A673 (cell line): ENCODE measurements around the gene SYNJ2. TPM values are rescaled to one million over a fixed set of nuclear protein-coding genes. Genes with fewer than 3 reads are reported as not detected.

ENCODE experiments used
- BruUV-seq: library from RNA; stranded (reverse); fragments of 400-500 nt; replicated peaks from 2 replicates; lab custom pipeline; 2021; lab: Mats Ljungman, UMichigan
- CTCF ChIA-PET: fragments of 300-600 bp; sonication (Branson Sonifier 250); formaldehyde crosslinking; loops from one replicate; lab custom pipeline; 2022; ENCODE audit warnings: antibody characterized with exemption; lab: Charles Lee
- POLR2A ChIA-PET: fragments of 300-600 bp; sonication (Branson Sonifier 250); formaldehyde crosslinking; loops from one replicate; lab custom pipeline; 2022; ENCODE audit warnings: antibody characterized with exemption; ENCODE audit not compliant: low non-redundant PET; lab: Charles Lee
- DNase-seq: peaks from one replicate; pipeline ENCODE4 v3.0.0-alpha.2; 2015; ENCODE audit warnings: low spot score
- H3K27ac ChIP-seq: fragments of 200-600 bp; sonication (generic); 2 replicates; pipeline ENCODE4 v1.5.1; 2016; ENCODE audit warnings: mixed run types, low read depth, mild to moderate bottlenecking, mixed read lengths, antibody characterized with exemption, low read length; ENCODE audit not compliant: poor library complexity, severe bottlenecking
- H3K27me3 ChIP-seq: fragments of 200-600 bp; sonication (generic); replicated peaks from 2 replicates; pipeline ENCODE4 v1.6.1; 2017; ENCODE audit warnings: mixed run types, low read depth, mild to moderate bottlenecking, mixed read lengths, antibody characterized with exemption, low read length; ENCODE audit not compliant: insufficient read depth, poor library complexity
- H3K36me3 ChIP-seq: fragments of 200-600 bp; sonication (generic); 2 replicates; pipeline ENCODE4 v1.6.1; 2016; ENCODE audit warnings: mixed run types, mild to moderate bottlenecking, mixed read lengths, antibody characterized with exemption, low read length; ENCODE audit not compliant: insufficient read depth, poor library complexity, severe bottlenecking
- H3K4me1 ChIP-seq: fragments of 200-600 bp; sonication (generic); 2 replicates; pipeline ENCODE4 v1.6.1; 2017; ENCODE audit warnings: mixed run types, mild to moderate bottlenecking, mixed read lengths, antibody characterized with exemption, low read length; ENCODE audit not compliant: insufficient read depth, poor library complexity, severe bottlenecking
- H3K4me3 ChIP-seq: fragments of 200-600 bp; sonication (generic); 2 replicates; pipeline ENCODE4 v1.5.1; 2016; ENCODE audit warnings: low read depth, mixed run types, mild to moderate bottlenecking, mixed read lengths, low read length; ENCODE audit not compliant: poor library complexity, severe bottlenecking
- H3K9me3 ChIP-seq: fragments of 200-600 bp; sonication (generic); 2 replicates; pipeline ENCODE4 v1.6.1; 2016; ENCODE audit warnings: mixed run types, low read depth, mild to moderate bottlenecking, mixed read lengths, antibody characterized with exemption, low read length; ENCODE audit not compliant: poor library complexity, severe bottlenecking
- EZH2 ChIP-seq: fragments of 200-600 bp; sonication (generic); IDR thresholded peaks from 2 replicates; pipeline ENCODE4 v1.6.1; 2017; ENCODE audit warnings: borderline replicate concordance, low read depth, mild to moderate bottlenecking, mixed read lengths, antibody characterized with exemption, low read length; ENCODE audit not compliant: poor library complexity, severe bottlenecking
- intact Hi-C: fragments of 100-400 bp; cut with micrococcal nuclease; formaldehyde crosslinking; loops from one replicate; pipeline ENCODE4 v1.10.0; 2022; ENCODE audit not compliant: unreplicated experiment
- total RNA-seq: library from RNA; stranded (reverse); gene quantifications from 2 replicates; pipeline ENCODE4 v1.2.3, GENCODE V29; 2021
- TF ChIP-seq, protein P1 (sequence below): fragments of 300-800, 200-600 bp; sonication (generic); conservative IDR thresholded peaks from 2 replicates; pipeline ENCODE4 v1.5.1; 2017; ENCODE audit warnings: low read depth, mild to moderate bottlenecking, antibody characterized with exemption, low read length, moderate library complexity, mixed read lengths

The SYNJ2 gene
- total RNA-seq, 1 experiment from 2014 or later = 37.0 TPM

DNA sequence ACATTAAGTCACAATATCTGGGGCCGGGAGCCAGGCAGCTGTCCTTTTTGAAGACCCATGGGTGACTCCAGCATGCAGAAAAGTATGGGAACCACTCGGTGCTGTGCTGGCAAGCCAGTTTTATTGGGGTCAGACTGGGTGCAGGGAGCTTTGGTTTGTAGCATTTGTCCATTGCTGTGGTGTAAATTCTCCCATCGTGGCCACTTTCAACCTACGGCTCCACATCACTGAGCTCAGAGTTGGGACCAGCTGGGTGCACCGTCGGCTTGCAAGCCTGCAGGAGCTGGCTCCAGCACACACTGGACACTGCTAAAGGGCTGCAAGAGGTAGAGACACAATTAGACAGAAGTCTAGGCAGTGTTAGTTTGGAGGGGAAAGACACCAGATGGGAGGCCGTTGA, 66.9 kb downstream of the SYNJ2 start:
- ChIA-PET POLR2A (no interaction called here), CTCF (no interaction called here)
- no peak for DNase-seq
- no peaks in the 10 kb centered on the region for H3K9me3 ChIP-seq
- no peaks in the 10 kb centered on the region for H3K4me1 ChIP-seq
- H3K36me3 ChIP-seq = no peaks in the 10 kb centered on the region
- no peak overlapping the region for H3K27ac ChIP-seq
- BruUV-seq = no TSS peak
- TF ChIP-seq, protein P1, sequence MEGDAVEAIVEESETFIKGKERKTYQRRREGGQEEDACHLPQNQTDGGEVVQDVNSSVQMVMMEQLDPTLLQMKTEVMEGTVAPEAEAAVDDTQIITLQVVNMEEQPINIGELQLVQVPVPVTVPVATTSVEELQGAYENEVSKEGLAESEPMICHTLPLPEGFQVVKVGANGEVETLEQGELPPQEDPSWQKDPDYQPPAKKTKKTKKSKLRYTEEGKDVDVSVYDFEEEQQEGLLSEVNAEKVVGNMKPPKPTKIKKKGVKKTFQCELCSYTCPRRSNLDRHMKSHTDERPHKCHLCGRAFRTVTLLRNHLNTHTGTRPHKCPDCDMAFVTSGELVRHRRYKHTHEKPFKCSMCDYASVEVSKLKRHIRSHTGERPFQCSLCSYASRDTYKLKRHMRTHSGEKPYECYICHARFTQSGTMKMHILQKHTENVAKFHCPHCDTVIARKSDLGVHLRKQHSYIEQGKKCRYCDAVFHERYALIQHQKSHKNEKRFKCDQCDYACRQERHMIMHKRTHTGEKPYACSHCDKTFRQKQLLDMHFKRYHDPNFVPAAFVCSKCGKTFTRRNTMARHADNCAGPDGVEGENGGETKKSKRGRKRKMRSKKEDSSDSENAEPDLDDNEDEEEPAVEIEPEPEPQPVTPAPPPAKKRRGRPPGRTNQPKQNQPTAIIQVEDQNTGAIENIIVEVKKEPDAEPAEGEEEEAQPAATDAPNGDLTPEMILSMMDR = no peak
- no peak for TF ChIP-seq EZH2
- H3K27me3 ChIP-seq = no peaks in the 10 kb centered on the region
- intact Hi-C loops = no loop called here
- no peak overlapping the region for H3K4me3 ChIP-seq

DNA sequence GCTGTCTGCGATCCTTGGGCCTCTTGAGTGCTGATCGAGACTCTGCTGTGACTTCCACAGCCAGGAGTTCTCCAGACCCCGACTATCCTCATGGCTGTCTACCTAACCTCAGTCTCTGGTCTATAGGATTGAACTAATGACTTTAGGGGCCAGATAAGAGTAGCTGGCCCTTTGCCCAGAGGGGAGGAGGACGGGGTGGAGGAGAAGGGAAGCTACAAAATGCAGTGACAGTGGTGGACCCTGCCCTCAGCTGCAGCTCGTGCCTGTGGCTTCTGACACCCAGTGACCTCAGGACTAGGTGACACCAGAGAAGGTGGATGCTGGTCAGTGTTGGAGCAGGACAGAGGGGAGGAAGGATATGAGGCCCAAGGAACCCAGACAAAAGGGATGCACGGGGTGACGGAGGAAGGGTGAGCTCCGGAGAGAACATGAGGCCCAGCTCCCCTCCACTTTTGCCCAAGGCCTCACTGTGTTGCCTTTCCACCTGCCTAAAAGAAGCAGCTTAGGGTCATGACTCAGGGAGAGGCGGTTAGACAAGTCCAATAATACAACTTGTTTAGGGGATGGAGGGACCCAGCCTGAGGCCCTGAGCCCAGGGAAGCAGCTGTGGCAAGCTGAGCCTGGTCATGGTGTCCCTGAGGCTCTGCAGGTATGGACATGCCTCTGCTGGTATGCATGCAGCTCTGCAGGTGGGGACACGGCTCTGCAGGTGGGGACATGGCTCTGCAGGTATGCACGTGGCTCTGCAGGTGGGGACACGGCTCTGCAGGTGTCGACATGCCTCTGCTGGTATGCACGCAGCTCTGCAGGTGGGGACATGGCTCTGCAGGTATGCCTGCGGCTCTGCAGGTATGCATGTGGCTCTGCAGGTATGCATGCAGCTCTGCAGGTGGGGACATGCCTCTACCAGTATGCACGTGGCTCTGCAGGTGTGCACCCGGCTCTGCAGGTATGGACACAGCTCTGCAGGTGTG, 67.7 kb downstream of the SYNJ2 start:
- intact Hi-C loops = no loop called here
- CTCF ChIA-PET = no interaction called here
- DNase-seq = no peak
- H3K27ac ChIP-seq = no peak overlapping the region
- H3K9me3 ChIP-seq = no peaks in the 10 kb centered on the region
- H3K4me1 ChIP-seq = no peaks in the 10 kb centered on the region
- no peaks in the 10 kb centered on the region for H3K27me3 ChIP-seq
- H3K4me3 ChIP-seq = no peak overlapping the region
- H3K36me3 ChIP-seq = no peaks in the 10 kb centered on the region
- TF ChIP-seq, protein P1 = no peak
- no peak for TF ChIP-seq EZH2
- no TSS peak for BruUV-seq
- POLR2A ChIA-PET = no interaction called here

DNA sequence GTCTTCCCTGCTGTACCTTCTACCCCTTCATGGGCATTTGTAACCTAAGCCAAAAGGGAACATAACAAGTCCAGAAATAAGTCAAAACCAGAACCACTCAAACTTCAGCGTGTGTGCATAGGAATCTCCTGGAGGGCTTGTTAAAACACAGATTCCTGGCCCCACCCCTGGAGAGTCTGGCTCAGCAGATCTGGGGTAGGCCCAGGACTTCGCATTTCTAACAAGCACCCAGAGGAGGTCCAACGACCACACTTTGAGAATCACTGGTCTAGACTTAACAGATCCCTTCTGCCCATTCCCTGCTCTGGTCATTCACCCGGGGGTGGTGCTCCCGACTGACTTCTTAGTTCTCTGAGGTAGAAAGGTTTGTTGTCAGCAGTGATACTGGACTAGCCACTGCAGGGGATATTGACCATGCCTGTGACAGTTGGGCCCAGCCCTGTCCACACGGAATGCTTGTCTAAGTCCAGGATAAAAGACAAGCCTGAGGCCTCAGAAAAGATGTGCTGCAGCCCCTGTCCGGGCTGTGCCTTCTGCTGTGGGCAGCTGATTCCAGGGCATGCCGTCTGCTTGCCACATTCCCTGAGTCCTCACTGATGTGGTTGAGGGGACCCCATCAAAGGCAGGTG, 68.6 kb downstream of the SYNJ2 start:
- no peak for TF ChIP-seq EZH2
- TF ChIP-seq, protein P1 = no peak
- ChIA-PET CTCF (no interaction called here), POLR2A (no interaction called here)
- intact Hi-C loops = no loop called here
- no peak overlapping the region for H3K27ac ChIP-seq
- no peaks in the 10 kb centered on the region for H3K9me3 ChIP-seq
- BruUV-seq = no TSS peak
- H3K36me3 ChIP-seq = no peaks in the 10 kb centered on the region
- no peaks in the 10 kb centered on the region for H3K27me3 ChIP-seq
- no peak overlapping the region for H3K4me3 ChIP-seq
- DNase-seq = no peak
- H3K4me1 ChIP-seq = no peaks in the 10 kb centered on the region
